A673 (cell line): ENCODE results near the gene DLD.

Source experiments
- CTCF ChIP-seq: fragments of 300-800, 200-600 bp; sonication (generic); conservative IDR thresholded peaks from 2 replicates; pipeline ENCODE4 v1.5.1; 2017; ENCODE audit warnings: low read depth, mild to moderate bottlenecking, antibody characterized with exemption, low read length, moderate library complexity, mixed read lengths
- EZH2 ChIP-seq: fragments of 200-600 bp; sonication (generic); IDR thresholded peaks from 2 replicates; pipeline ENCODE4 v1.6.1; 2017; ENCODE audit warnings: borderline replicate concordance, low read depth, mild to moderate bottlenecking, mixed read lengths, antibody characterized with exemption, low read length; ENCODE audit not compliant: poor library complexity, severe bottlenecking

- TF ChIP-seq CTCF (no peak), EZH2 (no peak)
Measured at GRCh38 chr7:107902381-107902780, 11.4 kb downstream of the DLD start.
